Heart left ventricle (tissue), 16 donors: Measurements from ENCODE around the gene MOXD1. TPM values are rescaled to one million over a fixed set of nuclear protein-coding genes. Genes with fewer than 3 reads are reported as not detected.

Experiments used
- ATAC-seq, 4 donors: fragments of 200-7000 bp; cut with Tn5 transposase; one replicate each; pipeline ENCODE4 v1.9.1; 2020 to 2022; ENCODE audit warnings: moderate library complexity in 4 of 4, mild to moderate bottlenecking in 3 of 4, moderate number of reproducible peaks in 1 of 4
- DNase-seq, 5 donors: peaks; one replicate each; pipeline ENCODE4 v3.0.0-alpha.2; 2020
- H3K27ac ChIP-seq, 12 donors: fragments of 200-600 bp; sonication (generic) in 4 of 12; one replicate each; pipeline versions ENCODE4 v1.5.0 to v1.8.0; 2016 to 2022; ENCODE audit warnings: mild to moderate bottlenecking in 2 of 12
- H3K27me3 ChIP-seq, 9 donors: fragments of 200-600 bp; sonication (generic) in 2 of 9; one replicate each; pipeline versions ENCODE4 v1.5.1 to v1.8.0; 2016 to 2022; ENCODE audit warnings: mild to moderate bottlenecking in 3 of 9
- H3K36me3 ChIP-seq, 9 donors: fragments of 200-600 bp; sonication (generic) in 2 of 9; one replicate each; pipeline versions ENCODE4 v1.5.0 to v1.8.0; 2018 to 2022; ENCODE audit warnings: mild to moderate bottlenecking in 2 of 9
- H3K4me1 ChIP-seq, 12 donors: fragments of 200-600 bp; sonication (generic) in 4 of 12; one replicate each; pipeline versions ENCODE4 v1.5.0 to v1.8.0; 2016 to 2022; ENCODE audit warnings: mild to moderate bottlenecking in 3 of 12
- H3K4me3 ChIP-seq, 12 donors: fragments of 200-600 bp; sonication (generic) in 4 of 12; one replicate each; pipeline versions ENCODE4 v1.5.0 to v1.8.0; 2017 to 2022; ENCODE audit warnings: mild to moderate bottlenecking in 9 of 12, moderate library complexity in 4 of 12
- H3K9me3 ChIP-seq, 12 donors: fragments of 200-600 bp; sonication (generic) in 4 of 12; one replicate each; pipeline versions ENCODE4 v1.5.0 to v1.8.0; 2016 to 2022; ENCODE audit warnings: mild to moderate bottlenecking in 1 of 12
- CTCF ChIP-seq, 12 donors: fragments of 200-600 bp; sonication (generic) in 4 of 12; IDR thresholded peaks; one replicate each; pipeline versions ENCODE4 v1.5.0 to v1.8.0; 2018 to 2022; ENCODE audit warnings: antibody characterized with exemption in 12 of 12, mild to moderate bottlenecking in 5 of 12
- POLR2A ChIP-seq, 2 donors: fragments of 450-650 bp; IDR thresholded peaks; one replicate each; pipeline ENCODE4 v1.6.1; 2017; ENCODE audit warnings: antibody characterized with exemption in 2 of 2, mild to moderate bottlenecking in 2 of 2, moderate library complexity in 2 of 2
- WGBS, 4 donors: extraction: QIAGEN DNeasy Blood & Tissue Kit in 2 of 4; methylation state at CpG; one replicate each; pipeline versions ENCODE4 v1.1.5 to v1.1.7; 2013 to 2018; 5-methylcytosine and 5-hydroxymethylcytosine counted together
- intact Hi-C, 10 donors: fragments of 100-400 bp; cut with DNase I; formaldehyde crosslinking; loops; one replicate each; pipeline versions ENCODE4 v1.11.1 to v1.14.2; 2022
- polyA plus RNA-seq, 2 donors: library from polyadenylated mRNA; stranded (reverse); fragments of 200-250 nt; gene quantifications; one replicate each; pipeline ENCODE4 v1.2.3, GENCODE V29; 2013
- total RNA-seq, 9 donors: library from RNA; depleted of rRNA in 2 of 9; stranded (reverse); fragments of >200 nt in 2 of 9; fragmentation: NEBNext Ultra II Directional in 3 of 9; extraction: Animal tissue kit (Norgen Biotek cat#: 25700) in 3 of 9; gene quantifications; one replicate each; pipeline versions ENCODE4 v1.1.0 to v1.2.4, GENCODE V29; 2016 to 2023
- donor health status: ischemic (EF 13 %, LVEDD 7.1; RV severe dilation, severe dysfunction).
- donor health status: healthy with polysubstance abuse.
- donor health status: DM: no; HTN: yes; CAD: no.
- donor health status: DM: no; HTN: no; CAD: no.
- donor health status: ischemic (EF 25% LVEDD 6.9; RV normal size, moderate dysfunction).
- donor health status: ischemic (EF 25% LVEDD 5.7; RV mildly dilated, moderate dysfunction).
- donor health status: healthy.
- donor health status: DM: yes; HTN: yes; CAD: no.
- donor health status: ischemic (EF 35%, LVEDD 5.7; RV mildly dilated, moderate dysfunction).
- donor health status: nonischemic (EF 11% LVEDD 7.7; RV severe dilation, severe dysfunction).
- donor health status: DM: yes; HTN: yes; CAD: no.
- donor health status: PGD.
- donor health status: ischemic (EF 29% LVEDD 5.4; RV normal size, mild dysfunction).
- donor health status: nonischemic (EF 23%, LVEDD 6.1; RV moderate dilation, normal function).

The MOXD1 gene
- total and polyA plus RNA-seq, 11 donors: 0.69 to 10.5 (median 3.0) TPM

GRCh38 chr6:132445201-132445951, 44.1 kb upstream of the MOXD1 start:
- H3K27ac ChIP-seq: no peak overlapping the region
- H3K36me3 ChIP-seq: peaks cover 0 to 5% (median 0%) of the 10 kb centered on the region in 9 donors
- 90 to 94% (median 93%) methylated on average over 3 of the region's 3 CpGs for WGBS, 4 donors
- ATAC-seq (no peak), DNase-seq (no peak)
- H3K4me3 ChIP-seq: no peak overlapping the region
- TF ChIP-seq POLR2A (IDR thresholded peaks at IDR 0.05) (no peak), CTCF (IDR thresholded peaks at IDR 0.05) (no peak)
- H3K4me1 ChIP-seq: peaks cover 0 to 6% (median 0%) of the 10 kb centered on the region in 12 donors
- peaks cover 0 to 28% (median 19%) of the 10 kb centered on the region in 12 donors for H3K9me3 ChIP-seq
- intact Hi-C loops: no loop called here
- H3K27me3 ChIP-seq: no peaks in the 10 kb centered on the region

GRCh38 chr6:132443206-132443605, 41.9 kb upstream of the MOXD1 start:
- no peak for TF ChIP-seq CTCF (IDR thresholded peaks at IDR 0.05)
- TF ChIP-seq POLR2A (IDR thresholded peaks at IDR 0.05): no peak

GRCh38 chr6:132430110-132430509, 28.8 kb upstream of the MOXD1 start:
- 76 to 83% (median 80%) methylated on average over 2 of the region's 2 CpGs for WGBS, 4 donors

More at GRCh38 chr6:132443206-132443605, 41.9 kb upstream of the MOXD1 start:
- peaks cover 0 to 28% (median 19%) of the 10 kb centered on the region in 12 donors for H3K9me3 ChIP-seq
- no peak overlapping the region for H3K27ac ChIP-seq
- H3K36me3 ChIP-seq: no peaks in the 10 kb centered on the region
- no peak overlapping the region for H3K4me3 ChIP-seq
- peaks cover 0 to 6% (median 0%) of the 10 kb centered on the region in 12 donors for H3K4me1 ChIP-seq
- DNase-seq (no peak), ATAC-seq (no peak)
- no peaks in the 10 kb centered on the region for H3K27me3 ChIP-seq
- intact Hi-C loops: no loop called here

More at GRCh38 chr6:132430110-132430509, 28.8 kb upstream of the MOXD1 start:
- Histone ChIP-seq H3K36me3 (no peaks in the 10 kb centered on the region), H3K27ac (no peak overlapping the region), H3K9me3 (no peaks in the 10 kb centered on the region), H3K4me3 (no peak overlapping the region), H3K27me3 (peaks cover 0 to 6% (median 0%) of the 10 kb centered on the region in 9 donors), H3K4me1 (no peaks in the 10 kb centered on the region)
- TF ChIP-seq CTCF (IDR thresholded peaks at IDR 0.05) (no peak), POLR2A (IDR thresholded peaks at IDR 0.05) (no peak)
- intact Hi-C loops: no loop called here
- DNase-seq (no peak), ATAC-seq (no peak)
